CD4-positive, alpha-beta memory T cell (primary cell): ENCODE results near the gene KSR1. TPM values are rescaled to one million over a fixed set of nuclear protein-coding genes. Genes with fewer than 3 reads are reported as not detected.
"Not testable (repeated sequence)": the region's sequence is repeated elsewhere in the genome, so short reads cannot be mapped to it uniquely, and the experiment has no call there.

ENCODE experiments used
- CTCF ChIA-PET: fragments of 350-600 bp; sonication (Branson Sonifier 250); formaldehyde crosslinking; loops from one replicate; lab custom pipeline; 2021; ENCODE audit warnings: inconsistent platforms; ENCODE audit not compliant: partially characterized antibody; lab: Charles Lee
- POLR2A ChIA-PET: fragments of 350-600 bp; sonication (Branson Sonifier 250); formaldehyde crosslinking; loops from one replicate; lab custom pipeline; 2021; ENCODE audit not compliant: partially characterized antibody; lab: Charles Lee
- DNase-seq, 5 donors: peaks; one replicate each; pipeline versions ENCODE4 v3.0.0 to v3.0.0-alpha.2; 2020 to 2022; ENCODE audit warnings: mixed read lengths in 1 of 5
- H3K27ac ChIP-seq: one replicate; pipeline ENCODE4 v1.7.0; 2013; ENCODE audit warnings: low read depth, low read length
- H3K27me3 ChIP-seq: 2 replicates; pipeline ENCODE4 v1.7.0; 2013; ENCODE audit warnings: mild to moderate bottlenecking, low read length, moderate library complexity; ENCODE audit not compliant: insufficient read depth
- H3K36me3 ChIP-seq: 2 replicates; pipeline ENCODE4 v1.7.0; 2013; ENCODE audit warnings: mild to moderate bottlenecking, low read length, moderate library complexity; ENCODE audit not compliant: insufficient read depth
- H3K4me1 ChIP-seq: 2 replicates; pipeline ENCODE4 v1.7.0; 2013; ENCODE audit warnings: mild to moderate bottlenecking, low read length, moderate library complexity; ENCODE audit not compliant: insufficient read depth
- H3K4me3 ChIP-seq, 2 donors: one replicate each; pipeline ENCODE4 v1.7.0; 2013; ENCODE audit warnings: low read length in 2 of 2, mild to moderate bottlenecking in 1 of 2
- H3K9me3 ChIP-seq, 2 donors: one replicate each; pipeline ENCODE4 v1.7.0; 2013; ENCODE audit warnings: low read length in 2 of 2, control low read depth in 1 of 2; ENCODE audit not compliant: control insufficient read depth in 1 of 2
- H3K27ac Mint-ChIP-seq, 7 donors: one replicate each; pipeline ENCODE4 v1.8.0; 2020 to 2021; ENCODE audit warnings: mixed read lengths in 7 of 7, mild to moderate bottlenecking in 6 of 7, inconsistent platforms in 3 of 7, moderate library complexity in 3 of 7
- H3K27me3 Mint-ChIP-seq, 2 donors: one replicate each; pipeline ENCODE4 v1.8.0; 2020 to 2021; ENCODE audit warnings: mixed read lengths in 2 of 2
- H3K36me3 Mint-ChIP-seq, 2 donors: one replicate each; pipeline ENCODE4 v1.8.0; 2020 to 2021; ENCODE audit warnings: mixed read lengths in 2 of 2, inconsistent platforms in 1 of 2, mild to moderate bottlenecking in 1 of 2
- H3K4me1 Mint-ChIP-seq, 4 donors: one replicate each; pipeline ENCODE4 v1.8.0; 2020 to 2021; ENCODE audit warnings: mixed read lengths in 4 of 4, mild to moderate bottlenecking in 1 of 4
- H3K4me3 Mint-ChIP-seq, 8 donors: one replicate each; pipeline ENCODE4 v1.8.0; 2020 to 2021; ENCODE audit warnings: mixed read lengths in 8 of 8, mild to moderate bottlenecking in 7 of 8, moderate library complexity in 6 of 8, inconsistent platforms in 3 of 8
- H3K9me3 Mint-ChIP-seq, 8 donors: one replicate each; pipeline ENCODE4 v1.8.0; 2020 to 2021; ENCODE audit warnings: mixed read lengths in 8 of 8, mild to moderate bottlenecking in 5 of 8, inconsistent platforms in 3 of 8, moderate library complexity in 1 of 8
- intact Hi-C: fragments of 100-400 bp; cut with micrococcal nuclease; formaldehyde crosslinking; loops from one replicate; pipeline ENCODE4 v1.15.1; 2023
- polyA plus RNA-seq, 2 donors: library from polyadenylated mRNA; unstranded; fragments of 300-500 nt; fragmentation: Illumina TruSeq; gene quantifications; one replicate each; pipeline ENCODE4 v1.2.3, GENCODE V29; 2021
- total RNA-seq, 2 experiments: library from RNA; stranded (reverse); gene quantifications; one replicate each; pipeline ENCODE4 v1.2.3, GENCODE V29; 2021

KSR1 gene
- total and polyA plus RNA-seq, 4 experiments from 2014 or later: 0.77 to 40.0 (median 18.7) TPM

DNA sequence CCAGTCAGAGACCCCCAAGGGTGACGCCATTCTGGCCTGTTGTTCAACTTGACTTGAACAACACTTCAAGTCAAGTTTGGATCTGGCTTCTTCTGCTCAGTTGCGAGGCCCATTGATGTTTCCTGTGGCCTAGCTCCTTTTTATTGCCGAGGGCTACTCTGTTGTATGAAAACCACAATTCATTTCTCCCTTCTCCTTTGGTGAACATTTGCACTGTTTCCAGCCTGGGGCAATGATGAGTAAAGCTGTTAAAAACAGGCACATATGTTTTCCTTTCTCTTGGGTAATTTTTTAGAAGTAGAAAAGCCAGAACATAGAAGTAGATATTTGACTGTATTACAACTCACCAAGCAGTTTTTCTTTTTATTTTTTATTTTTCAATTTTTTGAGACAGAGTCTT lies 173.0 kb downstream of the KSR1 start:
- H3K4me1 Mint-ChIP-seq: peaks cover 21 to 45% (median 24%) of the 10 kb centered on the region in 4 donors
- H3K36me3 Mint-ChIP-seq, intact Hi-C loops, H3K36me3 ChIP-seq, H3K27me3 Mint-ChIP-seq, H3K9me3 ChIP-seq, H3K9me3 Mint-ChIP-seq, POLR2A ChIA-PET, DNase-seq, H3K27ac ChIP-seq, H3K4me3 ChIP-seq, H3K27me3 ChIP-seq: not testable (repeated sequence)
- H3K4me3 Mint-ChIP-seq: peak overlapping the region in 1 of 8 donors; percentile 43
- peaks cover 34% of the 10 kb centered on the region for H3K4me1 ChIP-seq
- CTCF ChIA-PET: interaction anchor here (1.1 to 6.0 kb wide), 3 partner anchors 22 to 27 kb away, joined by 3 to 30 read pairs (median 3); no protein-coding TSS in a partner anchor
- peak overlapping the region in 5 of 7 donors; percentile 1 to 78 (median 36) for H3K27ac Mint-ChIP-seq

DNA sequence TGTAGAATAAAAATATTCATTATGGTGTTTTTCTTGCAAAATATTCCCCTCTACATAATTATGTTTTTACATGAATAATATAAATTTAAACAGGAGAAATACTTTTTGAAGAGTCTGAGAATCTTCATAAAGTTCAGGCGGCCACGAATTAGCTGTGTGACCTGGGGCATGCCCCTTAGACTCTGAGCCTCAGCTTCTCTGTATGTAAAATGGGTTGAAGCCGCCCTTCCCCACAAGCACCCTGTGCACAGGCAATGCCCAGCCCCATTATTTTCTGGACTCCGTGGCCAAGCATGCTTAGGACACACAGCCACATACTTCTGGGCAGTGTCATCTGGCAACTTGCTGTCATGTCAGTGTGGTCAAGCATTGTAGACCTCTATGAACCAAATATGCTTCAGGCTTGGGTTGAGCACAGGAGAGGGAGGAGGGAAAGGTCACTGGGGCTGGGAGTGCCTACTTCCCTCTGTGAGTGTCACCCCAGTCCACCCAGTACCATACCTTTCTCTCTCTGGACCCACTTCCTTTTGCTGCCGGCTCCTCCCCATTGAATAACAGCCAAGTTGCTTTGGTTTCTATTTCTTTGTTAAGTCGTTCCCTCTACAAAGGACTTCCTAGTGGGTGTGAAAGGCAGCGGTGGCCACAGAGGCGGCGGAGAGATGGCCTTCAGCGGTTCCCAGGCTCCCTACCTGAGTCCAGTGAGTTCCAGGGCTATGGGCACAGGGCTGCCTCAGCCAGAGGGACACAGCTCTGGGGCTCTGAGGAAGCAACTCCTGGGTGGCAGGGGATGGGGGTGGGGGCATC lies 174.6 kb downstream of the KSR1 start, which contains the start of gene LGALS9:
Gene LGALS9, plus strand, starts transcription at position 582 of the 804 bp plus-strand sequence. Its CDS starts 78 bp downstream, at position 660.
- Mint-ChIP-seq H3K36me3 (peaks cover 4 to 6% of the 10 kb centered on the region in 2 donors), H3K4me3 (peak within 1 kb of the TSS; percentile 89 to 96 (median 94)), H3K9me3 (no peaks in the 10 kb centered on the region), H3K27me3 (no peaks in the 10 kb centered on the region), H3K27ac (peak within 1 kb of the TSS; percentile 81 to 96 (median 93)), H3K4me1 (peaks cover 24 to 57% (median 31%) of the 10 kb centered on the region in 4 donors)
- H3K27me3 ChIP-seq: no peaks in the 10 kb centered on the region
- H3K36me3 ChIP-seq: no peaks in the 10 kb centered on the region
- POLR2A ChIA-PET: interaction anchor here (0.9 to 1.2 kb wide), 4 partner anchors 9 to 337 kb away, joined by 3 to 4 read pairs (median 3); partner anchors contain the start of gene WSB1
- H3K4me1 ChIP-seq: peaks cover 41% of the 10 kb centered on the region
- DNase-seq: peak; percentile 43 to 59 (median 47)
- peak within 1 kb of the TSS; percentile 53 to 73 for H3K4me3 ChIP-seq
- no peaks in the 10 kb centered on the region for H3K9me3 ChIP-seq
- CTCF ChIA-PET: interaction anchor here (1.4 to 6.0 kb wide), 4 partner anchors 10 to 29 kb away, joined by 4 to 51 read pairs (median 20); no protein-coding TSS in a partner anchor
- H3K27ac ChIP-seq: peak within 1 kb of the TSS; percentile 71
- intact Hi-C loops: loop anchor here (1.0 kb wide), 1 partner anchor 28 kb away; no protein-coding TSS in a partner anchor

DNA sequence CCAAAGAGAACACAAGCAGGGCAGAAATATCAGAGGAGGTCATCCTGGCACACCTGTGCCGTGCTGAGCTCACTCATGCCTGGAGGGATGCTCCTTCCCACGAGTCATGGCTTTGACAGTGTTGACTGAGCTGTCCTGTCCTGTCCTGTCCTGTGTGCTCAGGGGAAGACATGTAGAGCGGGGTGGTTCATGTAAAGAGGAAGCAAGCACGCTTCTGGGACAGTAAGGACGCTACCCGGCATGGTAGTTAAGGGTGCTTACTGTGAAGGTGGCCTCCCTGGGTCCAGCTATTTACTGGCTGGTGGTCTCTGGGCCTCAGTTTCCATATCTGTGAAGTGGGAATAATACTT lies 175.1 kb downstream of the KSR1 start:
- CTCF ChIA-PET: interaction anchor here (1.4 to 6.0 kb wide), 4 partner anchors 10 to 30 kb away, joined by 4 to 51 read pairs (median 20); no protein-coding TSS in a partner anchor

DNA sequence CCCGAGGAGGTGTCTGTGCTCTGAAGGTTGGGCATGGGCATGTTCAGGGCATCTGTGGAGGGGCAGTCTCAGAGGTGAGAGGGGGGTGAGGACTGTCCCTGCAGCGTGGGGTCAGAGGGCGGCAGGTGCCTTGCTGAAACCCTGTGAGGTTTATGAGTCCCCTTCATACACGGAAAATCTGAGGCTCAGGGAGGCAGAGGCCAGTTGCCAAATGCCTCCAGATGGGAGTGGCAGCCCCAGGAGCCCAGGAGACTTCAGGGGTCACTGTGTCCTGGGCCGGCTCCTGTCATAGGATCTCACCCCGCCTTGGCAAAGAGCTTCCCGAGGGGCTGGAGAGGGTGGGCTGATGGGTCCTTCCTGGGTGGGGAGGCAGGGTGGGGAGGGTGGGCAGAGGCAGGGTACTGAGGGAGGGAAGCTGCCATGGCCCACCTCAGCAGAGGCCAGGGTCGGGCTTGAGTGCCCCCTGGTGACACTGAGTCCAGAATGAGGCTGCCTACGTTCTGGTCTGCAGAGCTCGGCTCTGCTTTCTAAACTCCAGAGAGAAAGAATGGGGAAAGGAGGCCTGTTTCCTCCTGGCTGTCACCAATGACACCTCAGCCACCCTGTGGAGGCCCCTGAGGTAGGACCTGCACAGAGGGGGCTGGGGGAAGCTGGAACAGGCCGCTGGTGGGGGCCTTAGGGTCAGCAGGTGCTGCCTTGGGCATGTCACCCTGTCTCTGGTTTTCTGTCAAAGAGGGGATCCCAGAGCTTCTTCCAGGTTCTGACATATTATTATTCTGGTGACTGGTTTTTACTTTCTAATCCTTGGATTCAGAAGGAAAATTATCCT lies 175.9 kb downstream of the KSR1 start:
- H3K4me1 Mint-ChIP-seq: peaks cover 28 to 57% (median 31%) of the 10 kb centered on the region in 4 donors
- Histone ChIP-seq H3K36me3 (no peaks in the 10 kb centered on the region), H3K4me3 (peak overlapping the region; percentile 53 to 73), H3K27me3 (no peaks in the 10 kb centered on the region), H3K4me1 (peaks cover 42% of the 10 kb centered on the region), H3K27ac (peak overlapping the region; percentile 71), H3K9me3 (no peaks in the 10 kb centered on the region)
- ChIA-PET POLR2A (interaction anchor here (1.0 to 1.1 kb wide), 2 partner anchors 29 to 339 kb away, joined by 3 read pairs; no protein-coding TSS in a partner anchor), CTCF (interaction anchor here (1.5 to 6.0 kb wide), 4 partner anchors 10 to 30 kb away, joined by 4 to 51 read pairs (median 20); no protein-coding TSS in a partner anchor)
- H3K27me3 Mint-ChIP-seq: no peaks in the 10 kb centered on the region
- intact Hi-C loops: loop anchor here (1.0 kb wide), 1 partner anchor 29 kb away; no protein-coding TSS in a partner anchor
- peak overlapping the region; percentile 25 to 96 (median 93) for H3K27ac Mint-ChIP-seq
- no peak for DNase-seq
- peaks cover 6% of the 10 kb centered on the region in 2 donors for H3K36me3 Mint-ChIP-seq
- H3K9me3 Mint-ChIP-seq: no peaks in the 10 kb centered on the region
- H3K4me3 Mint-ChIP-seq: peak overlapping the region; percentile 89 to 96 (median 94)

More for the DNA sequence above, 175.1 kb downstream of the KSR1 start:
- Mint-ChIP-seq H3K27ac (peak overlapping the region; percentile 81 to 96 (median 93)), H3K4me3 (peak overlapping the region; percentile 89 to 96 (median 94)), H3K27me3 (no peaks in the 10 kb centered on the region), H3K9me3 (no peaks in the 10 kb centered on the region), H3K36me3 (peaks cover 4 to 6% of the 10 kb centered on the region in 2 donors), H3K4me1 (peaks cover 24 to 57% (median 31%) of the 10 kb centered on the region in 4 donors)
- H3K4me1 ChIP-seq: peaks cover 42% of the 10 kb centered on the region
- H3K27ac ChIP-seq: peak overlapping the region; percentile 71
- no peaks in the 10 kb centered on the region for H3K9me3 ChIP-seq
- H3K4me3 ChIP-seq: peak overlapping the region; percentile 53 to 73
- POLR2A ChIA-PET: interaction anchor here (1.0 to 1.2 kb wide), 4 partner anchors 28 to 338 kb away, joined by 3 to 4 read pairs (median 3); partner anchors contain the start of gene WSB1
- H3K27me3 ChIP-seq: no peaks in the 10 kb centered on the region
- peak in 2 of 5 donors; percentile 15 to 18 for DNase-seq
- H3K36me3 ChIP-seq: no peaks in the 10 kb centered on the region
- intact Hi-C loops: loop anchor here (1.0 kb wide), 1 partner anchor 28 kb away; no protein-coding TSS in a partner anchor

DNA sequence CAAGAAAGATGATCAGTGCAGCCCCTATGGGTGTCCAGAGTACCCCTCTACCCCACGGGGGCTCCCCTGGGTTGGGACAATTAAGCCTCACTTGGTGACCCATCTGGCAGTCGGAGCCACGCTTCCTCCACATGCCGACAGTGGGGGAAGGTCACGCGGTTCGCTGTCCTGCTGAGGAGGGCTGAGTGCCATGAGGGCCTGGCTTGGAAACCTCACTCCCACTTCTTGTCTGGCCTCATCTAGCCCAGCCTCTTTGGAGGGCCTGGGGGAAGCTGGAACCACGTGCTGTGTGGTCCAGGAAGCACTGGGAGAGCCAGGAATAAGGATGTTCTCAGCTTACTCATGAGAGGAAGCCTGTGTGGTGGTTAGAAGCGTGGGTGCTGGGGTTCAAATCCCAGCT lies 176.5 kb downstream of the KSR1 start:
- POLR2A ChIA-PET: not testable (repeated sequence)

DNA sequence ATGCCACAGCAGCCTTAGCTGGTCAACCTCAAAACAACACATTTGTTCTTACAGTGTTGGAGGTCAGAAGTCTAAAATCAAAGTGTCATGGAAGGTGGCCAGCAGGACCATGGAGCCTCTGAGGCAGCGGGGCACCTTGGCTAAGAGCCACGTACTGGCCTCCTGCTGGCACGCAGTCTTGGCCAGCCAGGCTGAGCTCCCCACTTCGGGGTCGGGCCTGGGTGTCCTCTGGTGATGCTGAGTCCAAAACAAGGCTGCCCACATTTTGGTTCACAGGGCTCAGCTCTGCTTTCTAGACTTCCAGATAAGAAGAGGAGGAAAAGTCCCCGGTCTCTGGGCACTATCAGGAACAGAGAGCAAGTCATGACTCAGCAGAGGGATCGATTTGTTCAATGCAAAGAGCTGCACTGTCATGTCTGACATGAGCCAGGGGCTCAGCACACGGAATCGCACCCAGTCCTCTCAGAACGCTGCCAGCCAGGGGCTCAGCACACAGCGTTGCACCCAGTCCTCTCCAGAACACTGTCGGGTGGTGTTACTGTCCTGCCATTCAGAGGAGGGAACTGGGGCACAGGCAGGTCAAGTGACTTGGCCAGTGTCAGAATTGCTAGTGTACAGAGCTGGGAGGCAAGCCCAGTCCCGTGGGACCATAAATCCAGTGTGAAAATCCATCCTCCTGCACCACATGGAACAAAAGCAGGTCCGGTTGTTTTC lies 177.2 kb downstream of the KSR1 start:
- Mint-ChIP-seq H3K36me3 (peaks cover 7 to 9% of the 10 kb centered on the region in 2 donors), H3K4me3 (peak overlapping the region in 4 of 8 donors; percentile 20 to 73 (median 40)), H3K27ac (peak overlapping the region in 2 of 7 donors; percentile 61 to 66), H3K27me3 (no peaks in the 10 kb centered on the region), H3K9me3 (no peaks in the 10 kb centered on the region), H3K4me1 (peaks cover 28 to 57% (median 31%) of the 10 kb centered on the region in 4 donors)
- intact Hi-C loops: no loop called here
- Histone ChIP-seq H3K4me1 (peaks cover 42% of the 10 kb centered on the region), H3K27ac (no peak overlapping the region), H3K36me3 (no peaks in the 10 kb centered on the region), H3K4me3 (no peak overlapping the region), H3K27me3 (no peaks in the 10 kb centered on the region), H3K9me3 (no peaks in the 10 kb centered on the region)
- no peak for DNase-seq
- ChIA-PET CTCF (interaction anchor here (1.5 to 6.0 kb wide), 4 partner anchors 12 to 32 kb away, joined by 4 to 51 read pairs (median 20); no protein-coding TSS in a partner anchor), POLR2A (no interaction called here)

More for the DNA sequence above, 176.5 kb downstream of the KSR1 start:
- H3K27ac Mint-ChIP-seq: peak overlapping the region in 1 of 7 donors; percentile 8
- intact Hi-C loops, H3K9me3 ChIP-seq, H3K36me3 ChIP-seq, DNase-seq, H3K27me3 Mint-ChIP-seq, H3K36me3 Mint-ChIP-seq, H3K4me3 ChIP-seq, H3K27me3 ChIP-seq, H3K9me3 Mint-ChIP-seq, H3K27ac ChIP-seq: not testable (repeated sequence)
- peaks cover 42% of the 10 kb centered on the region for H3K4me1 ChIP-seq
- CTCF ChIA-PET: interaction anchor here (1.5 to 6.0 kb wide), 4 partner anchors 11 to 31 kb away, joined by 4 to 51 read pairs (median 20); no protein-coding TSS in a partner anchor
- H3K4me3 Mint-ChIP-seq: peak overlapping the region in 5 of 8 donors; percentile 16 to 94 (median 44)
- H3K4me1 Mint-ChIP-seq: peaks cover 29 to 57% (median 31%) of the 10 kb centered on the region in 4 donors
